GM18519 (cell line): ENCODE measurements around the gene NHSL2.

ENCODE experiments used
- ATAC-seq: cut with Tn5 transposase; IDR thresholded peaks from one replicate; pipeline ENCODE4 v1.9.1; 2021; ENCODE audit warnings: mild to moderate bottlenecking, moderate library complexity; ENCODE audit not compliant: unreplicated experiment, low FRiP score

Gene NHSL2

GRCh38 chrX:72060921-72061490 lies 150.4 kb downstream of the NHSL2 start:
- no peak for ATAC-seq

- no peak for ATAC-seq
Measured at GRCh38 chrX:72062916-72063315, 152.3 kb downstream of the NHSL2 start.

- no peak for ATAC-seq
Measured at GRCh38 chrX:72069350-72070160, 158.9 kb downstream of the NHSL2 start.

DNA sequence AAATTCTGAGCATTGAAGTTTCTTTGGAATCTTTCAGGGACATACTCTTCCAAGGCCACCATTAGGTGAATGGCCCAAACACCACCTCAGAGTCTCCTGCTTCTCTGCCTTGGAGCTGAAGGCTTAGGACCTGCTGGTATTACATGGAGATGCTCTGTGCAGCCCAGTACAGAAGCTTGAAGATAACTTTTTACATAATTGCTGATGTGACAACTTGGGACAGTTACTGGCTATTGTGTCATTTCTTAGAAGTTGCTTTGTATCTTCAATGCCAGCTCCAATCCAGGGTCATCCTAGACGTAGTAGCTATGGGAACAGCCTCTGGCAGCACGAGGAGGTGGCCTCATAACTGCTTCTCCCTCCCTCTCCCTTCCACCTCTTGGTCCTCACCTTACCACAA lies 160.6 kb downstream of the NHSL2 start:
- no peak for ATAC-seq

- no peak for ATAC-seq
Measured at GRCh38 chrX:72073633-72074032, 163.0 kb downstream of the NHSL2 start.

GRCh38 chrX:72078411-72078810 lies 167.8 kb downstream of the NHSL2 start:
- no peak for ATAC-seq

DNA sequence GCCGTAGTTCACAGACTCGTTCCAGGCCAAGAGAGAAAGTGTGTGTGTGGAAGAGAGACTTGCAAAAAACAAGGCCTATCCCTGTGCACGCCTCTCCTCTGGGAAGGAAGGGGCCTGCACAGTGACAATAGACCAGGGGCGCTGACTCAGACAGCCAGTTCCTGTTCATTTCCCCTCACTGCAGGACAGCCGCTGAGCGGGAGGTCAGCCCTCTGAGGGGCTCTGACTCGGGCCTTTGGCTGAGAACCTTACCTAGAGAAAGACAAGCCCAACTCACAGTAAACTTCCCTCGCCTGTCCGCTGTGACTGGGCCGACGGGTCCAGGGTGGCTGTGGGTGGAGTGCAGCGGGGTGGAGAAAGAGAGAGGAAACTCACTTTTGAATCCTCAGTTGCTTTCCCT lies 169.0 kb downstream of the NHSL2 start:
- no peak for ATAC-seq

DNA sequence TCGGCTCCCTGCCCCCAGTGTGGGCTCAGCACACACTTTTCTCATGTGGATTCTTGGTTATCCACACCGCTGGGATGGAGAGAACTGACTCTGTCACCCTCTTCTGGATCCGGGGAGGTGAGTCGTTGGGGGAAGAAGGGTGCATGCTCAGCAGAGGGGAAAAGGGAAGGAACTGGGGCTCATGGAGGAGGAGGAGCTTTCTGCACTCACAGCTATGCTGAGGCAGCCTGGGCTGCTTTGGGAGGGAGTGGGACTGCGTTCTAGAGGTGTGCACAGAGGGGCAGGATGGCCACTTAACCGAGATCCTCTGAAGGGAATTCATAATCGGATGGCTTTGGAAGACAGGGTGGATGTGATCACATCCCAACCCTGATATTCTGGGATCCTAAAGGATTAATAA lies 169.5 kb downstream of the NHSL2 start:
- ATAC-seq, result no peak

GRCh38 chrX:72080800-72081199 lies 170.2 kb downstream of the NHSL2 start:
- no peak for ATAC-seq

GRCh38 chrX:72081605-72082320 lies 171.1 kb downstream of the NHSL2 start:
- no peak for ATAC-seq

DNA sequence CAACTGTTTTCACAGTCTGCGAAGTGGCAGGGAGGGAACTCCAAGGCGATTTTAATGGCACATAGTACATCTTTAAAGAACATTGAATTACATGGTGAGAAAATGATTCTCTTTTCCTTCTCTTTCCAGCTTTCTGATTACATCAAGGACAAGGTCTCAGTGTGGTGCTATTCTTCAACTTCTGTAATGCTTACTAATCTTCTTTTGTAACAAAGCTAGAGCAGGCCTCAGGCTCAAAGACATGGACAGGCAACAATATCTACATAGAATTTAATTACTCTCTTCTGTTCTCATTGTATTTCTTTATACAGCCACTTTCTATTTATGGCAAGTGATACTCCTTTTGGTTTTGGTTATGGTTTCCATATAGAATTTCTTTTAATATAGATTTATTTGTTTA lies 172.6 kb downstream of the NHSL2 start:
- no peak for ATAC-seq

DNA sequence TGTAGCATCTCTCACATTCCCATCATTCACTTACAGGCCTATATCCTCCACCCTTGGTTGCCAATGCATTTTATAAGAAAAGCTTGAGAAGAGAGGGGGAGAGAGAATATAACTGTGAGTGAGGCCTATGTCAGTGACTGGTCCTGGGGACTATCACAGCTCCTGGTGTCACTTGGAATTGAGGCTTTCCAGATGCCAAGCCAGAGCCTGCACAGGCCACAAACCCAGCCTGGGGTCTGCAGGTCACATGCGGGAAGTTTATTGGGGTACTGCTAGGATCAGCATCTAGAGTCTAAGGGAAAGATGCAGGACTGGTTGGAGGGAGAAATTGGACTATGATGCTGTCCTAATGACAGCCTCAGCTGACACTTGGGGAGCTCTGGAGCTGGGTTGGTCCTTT lies 173.5 kb downstream of the NHSL2 start:
- ATAC-seq, result no peak

- no peak for ATAC-seq
Measured at GRCh38 chrX:72086995-72087394, 176.3 kb downstream of the NHSL2 start.

DNA sequence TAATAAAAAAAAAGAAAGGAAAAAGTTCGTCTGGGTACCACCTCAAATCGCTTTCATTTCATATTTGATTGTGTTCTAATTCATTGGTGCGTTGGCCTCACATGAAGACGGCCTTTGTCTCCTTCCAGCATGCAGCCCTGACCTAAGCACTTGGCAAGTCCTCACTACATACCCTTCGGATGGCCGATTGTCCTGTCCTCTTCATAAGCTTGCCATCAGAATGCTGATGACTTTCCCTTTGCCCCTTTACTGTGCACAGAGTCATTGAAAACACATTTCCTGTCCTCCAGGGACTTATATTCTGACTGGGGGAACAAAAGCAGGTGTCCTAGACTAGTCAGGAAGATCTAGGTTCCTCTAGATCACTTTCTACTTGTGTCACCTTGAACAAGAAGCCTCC lies 178.1 kb downstream of the NHSL2 start:
- ATAC-seq, result no peak

DNA sequence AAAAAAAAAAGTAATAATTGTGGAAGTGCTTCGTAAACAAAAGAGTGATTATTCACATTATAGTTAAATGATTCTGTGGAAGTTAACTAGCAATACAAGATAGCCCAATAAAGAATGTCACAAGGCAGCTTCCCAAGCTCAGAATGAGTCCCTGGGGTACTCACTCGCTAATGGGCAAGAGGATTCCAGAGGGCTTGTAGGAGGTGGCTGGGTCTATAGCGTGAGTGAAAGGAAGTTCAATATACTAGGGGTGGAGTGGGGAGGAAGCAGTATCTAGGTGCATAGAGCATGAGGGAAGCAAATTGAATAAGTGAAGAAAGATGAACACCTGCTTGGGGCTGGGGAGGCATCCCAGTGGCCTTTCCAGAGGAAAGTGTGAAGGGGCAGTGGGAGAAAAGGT lies 178.6 kb downstream of the NHSL2 start:
- no peak for ATAC-seq

- no peak for ATAC-seq
Measured at GRCh38 chrX:72094894-72095293, 184.2 kb downstream of the NHSL2 start.

- ATAC-seq, result no peak
Measured at GRCh38 chrX:72095370-72095769, 184.7 kb downstream of the NHSL2 start.

- ATAC-seq, result no peak
Measured at GRCh38 chrX:72097098-72097497, 186.5 kb downstream of the NHSL2 start.

GRCh38 chrX:72100051-72100755 lies 189.6 kb downstream of the NHSL2 start:
- ATAC-seq, result no peak

DNA sequence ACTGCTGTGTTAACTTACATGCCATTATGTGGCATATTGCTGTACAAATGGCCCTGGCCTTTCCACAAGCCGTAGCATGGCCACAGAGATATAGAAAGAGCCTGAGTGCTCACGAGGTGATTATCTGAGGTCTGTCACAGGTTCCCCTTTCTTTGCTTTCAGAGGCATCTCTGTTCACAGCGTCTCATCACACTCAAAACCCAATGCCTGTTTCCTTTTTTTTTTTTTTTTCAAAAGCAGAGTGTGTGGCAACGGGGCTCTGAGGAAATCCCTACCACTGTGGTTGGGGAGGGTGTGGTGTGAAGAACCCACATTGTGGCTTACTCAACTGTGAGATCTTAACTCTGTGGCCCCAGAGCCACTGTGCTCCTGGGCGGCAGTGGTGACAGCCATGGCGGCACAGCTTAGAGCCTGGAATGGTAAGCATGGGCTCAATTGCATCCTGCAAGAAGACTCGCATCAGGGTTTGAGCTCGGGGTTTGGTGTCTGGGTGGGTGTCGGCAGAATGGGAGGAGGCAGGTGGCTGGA lies 190.2 kb downstream of the NHSL2 start:
- ATAC-seq, result peak; percentile 55

GRCh38 chrX:72101597-72102037 lies 191.0 kb downstream of the NHSL2 start:
- no peak for ATAC-seq
